IPS-18c (cell line): ENCODE data around the gene AADACL2.
"Not testable (repeated sequence)": the region's sequence is repeated elsewhere in the genome, so short reads cannot be mapped to it uniquely, and the experiment has no call there.

Experiments
- H3K4me3 ChIP-seq: 2 replicates; pipeline ENCODE4 v1.7.0; 2013; ENCODE audit warnings: low read depth, mild to moderate bottlenecking, low read length, moderate library complexity; ENCODE audit not compliant: insufficient read depth
- H3K9me3 ChIP-seq: one replicate; pipeline ENCODE4 v1.6.1; 2013; ENCODE audit warnings: mild to moderate bottlenecking, low read length, moderate library complexity; ENCODE audit not compliant: control insufficient read depth, insufficient read depth

Gene AADACL2

GRCh38 chr3:151750678-151751077, 17.0 kb downstream of the AADACL2 start:
- no peak overlapping the region for H3K4me3 ChIP-seq
- no peaks in the 10 kb centered on the region for H3K9me3 ChIP-seq

- no peak overlapping the region for H3K4me3 ChIP-seq
- no peaks in the 10 kb centered on the region for H3K9me3 ChIP-seq
These were observed 17.4 kb downstream of the AADACL2 start for GRCh38 chr3:151751161-151751560.

GRCh38 chr3:151753846-151754245, 20.1 kb downstream of the AADACL2 start:
- Histone ChIP-seq H3K9me3 (no peaks in the 10 kb centered on the region), H3K4me3 (no peak overlapping the region)

GRCh38 chr3:151761581-151761980, 27.9 kb downstream of the AADACL2 start:
- Histone ChIP-seq H3K9me3 (no peaks in the 10 kb centered on the region), H3K4me3 (no peak overlapping the region)

GRCh38 chr3:151764699-151765098, 31.0 kb downstream of the AADACL2 start:
- not testable (repeated sequence) for H3K9me3 ChIP-seq, H3K4me3 ChIP-seq

GRCh38 chr3:151765685-151766084, 32.0 kb downstream of the AADACL2 start:
- Histone ChIP-seq H3K9me3 (no peaks in the 10 kb centered on the region), H3K4me3 (no peak overlapping the region)

GRCh38 chr3:151766454-151766853, 32.7 kb downstream of the AADACL2 start:
- no peaks in the 10 kb centered on the region for H3K9me3 ChIP-seq
- H3K4me3 ChIP-seq, result no peak overlapping the region

- Histone ChIP-seq H3K4me3 (no peak overlapping the region), H3K9me3 (no peaks in the 10 kb centered on the region)
These were observed 34.7 kb downstream of the AADACL2 start for GRCh38 chr3:151768393-151768930.

- no peak overlapping the region for H3K4me3 ChIP-seq
- H3K9me3 ChIP-seq, result no peaks in the 10 kb centered on the region
These were observed 35.4 kb downstream of the AADACL2 start for GRCh38 chr3:151769175-151769574.

- no peak overlapping the region for H3K4me3 ChIP-seq
- no peaks in the 10 kb centered on the region for H3K9me3 ChIP-seq
These were observed 37.2 kb downstream of the AADACL2 start for GRCh38 chr3:151770956-151771355.

GRCh38 chr3:151772825-151773480, 39.2 kb downstream of the AADACL2 start:
- Histone ChIP-seq H3K9me3 (no peaks in the 10 kb centered on the region), H3K4me3 (no peak overlapping the region)

GRCh38 chr3:151774235-151774634, 40.5 kb downstream of the AADACL2 start:
- no peak overlapping the region for H3K4me3 ChIP-seq

GRCh38 chr3:151774910-151775309, 41.2 kb downstream of the AADACL2 start:
- no peak overlapping the region for H3K4me3 ChIP-seq
- no peaks in the 10 kb centered on the region for H3K9me3 ChIP-seq

More at GRCh38 chr3:151774235-151774634, 40.5 kb downstream of the AADACL2 start:
- no peaks in the 10 kb centered on the region for H3K9me3 ChIP-seq

GRCh38 chr3:151775314-151776258, 41.9 kb downstream of the AADACL2 start:
- Histone ChIP-seq H3K9me3 (no peaks in the 10 kb centered on the region), H3K4me3 (no peak overlapping the region)

GRCh38 chr3:151776259-151776740, 42.6 kb downstream of the AADACL2 start:
- H3K4me3 ChIP-seq, result no peak overlapping the region
- H3K9me3 ChIP-seq, result no peaks in the 10 kb centered on the region

- H3K9me3 ChIP-seq, result no peaks in the 10 kb centered on the region
These were observed 44.2 kb downstream of the AADACL2 start for GRCh38 chr3:151777880-151778279.

GRCh38 chr3:151787626-151788025, 53.9 kb downstream of the AADACL2 start:
- Histone ChIP-seq H3K9me3 (peaks cover 2% of the 10 kb centered on the region), H3K4me3 (no peak overlapping the region)

More at GRCh38 chr3:151777880-151778279, 44.2 kb downstream of the AADACL2 start:
- no peak overlapping the region for H3K4me3 ChIP-seq

- no peak overlapping the region for H3K4me3 ChIP-seq
- H3K9me3 ChIP-seq, result peaks cover 2% of the 10 kb centered on the region
These were observed 54.7 kb downstream of the AADACL2 start for GRCh38 chr3:151788401-151788800.
